ENCODE measurements around the gene THRSP.

Gene THRSP

DNA sequence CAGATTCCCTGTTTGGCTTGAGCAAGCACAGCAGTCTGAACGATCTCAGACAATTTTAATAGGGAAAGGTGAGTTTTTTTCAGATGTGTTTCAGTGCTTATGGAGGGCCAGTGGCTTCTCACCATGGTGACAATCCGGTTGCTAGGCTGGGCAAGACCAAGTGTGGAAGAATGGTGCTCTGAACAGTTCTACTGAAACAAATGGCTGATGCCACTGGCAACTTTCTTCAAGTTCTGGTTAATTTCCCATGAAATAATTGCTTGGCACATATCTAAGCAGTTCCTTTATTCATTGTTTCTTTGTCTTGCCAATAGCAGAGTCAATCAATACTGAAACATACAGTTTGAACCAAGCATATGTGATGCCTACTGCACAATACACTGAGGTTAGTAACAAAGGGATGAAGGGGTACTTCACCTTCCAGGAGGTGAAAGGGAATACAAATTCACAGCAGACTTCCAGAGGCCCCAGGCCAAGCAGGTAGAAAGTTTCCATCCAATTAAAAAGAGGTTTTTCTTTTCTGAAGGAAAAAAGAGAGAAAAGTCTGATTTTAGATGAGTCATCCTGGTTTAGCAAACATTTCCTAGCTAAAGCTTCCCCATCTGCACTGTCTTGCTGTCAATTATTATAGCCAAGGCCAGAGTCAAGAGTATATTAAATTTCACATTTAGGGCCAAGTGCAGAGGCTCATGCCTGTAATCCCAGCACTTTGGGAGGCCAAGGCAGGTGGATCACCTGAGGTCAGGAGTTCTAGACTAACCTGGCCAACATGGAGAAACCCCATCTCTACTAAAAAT lies 37.2 kb downstream of the THRSP start:
- Histone ChIP-seq H3K27me3 (ENCODE audit: low read depth, low read length) (no peaks in the 10 kb centered on the region), H3K4me1 (ENCODE audit: control insufficient read depth in 1 of 2, insufficient read depth in 2 of 2, low read length in 2 of 2) (no peaks in the 10 kb centered on the region), H3K4me3 (ENCODE audit: low read depth in 1 of 2, low read length in 2 of 2) (no peak overlapping the region), H3K27ac (ENCODE audit: low read length) (no peak overlapping the region), H3K9me3 (ENCODE audit: control insufficient read depth in 1 of 2, low read length in 2 of 2) (no peaks in the 10 kb centered on the region), H3K36me3 (ENCODE audit: control insufficient read depth in 1 of 2, insufficient read depth in 2 of 2, low read length in 2 of 2) (peaks cover 11 to 14% of the 10 kb centered on the region in 2 donors)

DNA sequence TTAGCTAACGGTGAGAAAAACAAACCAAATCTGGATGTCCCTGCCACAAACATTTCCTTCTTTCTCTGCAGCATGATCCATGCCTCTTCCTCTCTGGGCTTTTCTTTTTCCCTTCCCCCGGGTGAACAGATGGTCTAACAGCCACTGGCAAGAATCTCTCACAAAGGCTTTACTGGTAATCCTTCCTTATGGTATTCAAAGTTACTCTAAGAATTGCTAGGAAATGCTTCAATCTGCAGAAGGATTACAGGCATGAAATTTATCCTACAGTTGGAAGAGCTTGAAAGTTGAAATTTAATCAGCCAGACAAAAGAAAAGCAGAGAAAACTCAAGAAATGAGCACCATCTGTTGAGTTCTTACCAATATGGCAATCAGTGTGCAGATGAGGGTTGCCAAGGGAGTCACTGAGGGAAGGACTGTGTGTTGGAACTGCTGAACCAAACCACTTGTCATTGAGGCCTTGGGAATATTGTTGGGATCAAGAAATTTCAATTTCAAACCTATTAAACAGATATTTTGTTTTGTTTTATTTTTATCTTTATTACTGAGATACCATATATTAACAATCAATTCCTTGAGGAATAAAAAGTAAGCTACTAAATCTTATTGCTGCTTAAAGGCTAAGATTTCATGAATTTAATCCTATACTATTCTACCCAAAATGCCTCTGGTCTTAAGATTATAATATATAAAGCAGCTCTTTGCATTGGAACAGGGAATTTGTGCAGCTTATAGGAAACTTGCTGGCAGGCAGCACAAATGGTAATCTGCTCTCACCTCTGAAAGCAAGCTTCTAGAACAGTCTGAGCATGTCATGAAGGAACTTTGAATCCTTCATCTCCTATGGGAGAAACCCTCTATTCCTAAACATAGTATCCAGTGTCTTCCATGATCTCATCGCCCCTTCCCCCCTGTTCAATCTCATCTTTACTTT lies 45.7 kb downstream of the THRSP start:
- Histone ChIP-seq H3K36me3 (ENCODE audit: control insufficient read depth in 1 of 2, insufficient read depth in 2 of 2, low read length in 2 of 2) (peaks cover 25 to 32% of the 10 kb centered on the region in 2 donors), H3K27ac (ENCODE audit: low read length) (no peak overlapping the region), H3K27me3 (ENCODE audit: low read depth, low read length) (no peaks in the 10 kb centered on the region), H3K4me1 (ENCODE audit: control insufficient read depth in 1 of 2, insufficient read depth in 2 of 2, low read length in 2 of 2) (no peaks in the 10 kb centered on the region), H3K9me3 (ENCODE audit: control insufficient read depth in 1 of 2, low read length in 2 of 2) (no peaks in the 10 kb centered on the region), H3K4me3 (ENCODE audit: low read depth in 1 of 2, low read length in 2 of 2) (no peak overlapping the region)

DNA sequence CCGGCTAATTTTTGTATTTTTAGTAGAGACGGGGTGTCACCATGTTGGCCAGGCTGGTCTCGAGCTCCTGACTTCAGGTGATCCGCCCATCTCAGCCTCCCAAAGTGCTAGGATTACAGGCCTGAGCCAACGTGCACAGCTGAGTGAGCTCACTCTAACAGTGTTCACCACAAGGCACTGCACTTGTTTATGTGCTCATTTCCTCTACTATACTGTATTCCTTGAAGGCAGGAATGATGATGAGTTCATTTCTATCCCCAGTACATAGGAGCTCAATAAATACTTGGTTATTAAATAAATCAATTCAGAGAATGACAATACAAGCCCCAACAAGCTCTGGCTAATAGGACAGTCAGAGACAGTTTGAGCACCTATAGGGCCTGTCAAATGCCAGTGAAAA lies 46.7 kb downstream of the THRSP start:
- Histone ChIP-seq H3K4me1 (ENCODE audit: control insufficient read depth in 1 of 2, insufficient read depth in 2 of 2, low read length in 2 of 2) (no peaks in the 10 kb centered on the region), H3K27me3 (ENCODE audit: low read depth, low read length) (no peaks in the 10 kb centered on the region), H3K27ac (ENCODE audit: low read length) (no peak overlapping the region), H3K9me3 (ENCODE audit: control insufficient read depth in 1 of 2, low read length in 2 of 2) (no peaks in the 10 kb centered on the region), H3K4me3 (ENCODE audit: low read depth in 1 of 2, low read length in 2 of 2) (no peak overlapping the region), H3K36me3 (ENCODE audit: control insufficient read depth in 1 of 2, insufficient read depth in 2 of 2, low read length in 2 of 2) (peaks cover 25 to 33% of the 10 kb centered on the region in 2 donors)

DNA sequence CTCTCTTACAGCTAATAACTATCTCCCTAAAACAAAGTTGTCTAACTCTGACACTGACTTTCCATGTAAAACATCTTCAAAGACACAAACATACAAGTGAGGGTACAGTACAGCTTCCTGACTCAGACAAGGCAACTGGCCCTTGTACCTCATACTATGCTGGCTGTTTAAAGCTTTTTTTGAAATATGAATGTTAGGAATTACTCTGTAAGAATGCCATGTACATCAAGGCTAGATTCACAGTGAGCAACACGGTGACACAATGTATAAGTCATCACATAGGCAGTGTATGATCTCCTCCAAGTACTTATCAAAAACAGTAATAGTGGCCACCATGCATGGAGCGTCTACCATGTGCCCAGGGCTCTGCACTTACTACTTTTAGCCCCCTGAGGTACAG lies 47.2 kb downstream of the THRSP start:
- Histone ChIP-seq H3K36me3 (ENCODE audit: control insufficient read depth in 1 of 2, insufficient read depth in 2 of 2, low read length in 2 of 2) (peaks cover 25 to 33% of the 10 kb centered on the region in 2 donors), H3K9me3 (ENCODE audit: control insufficient read depth in 1 of 2, low read length in 2 of 2) (no peaks in the 10 kb centered on the region), H3K27me3 (ENCODE audit: low read depth, low read length) (no peaks in the 10 kb centered on the region), H3K4me1 (ENCODE audit: control insufficient read depth in 1 of 2, insufficient read depth in 2 of 2, low read length in 2 of 2) (no peaks in the 10 kb centered on the region), H3K4me3 (ENCODE audit: low read depth in 1 of 2, low read length in 2 of 2) (no peak overlapping the region), H3K27ac (ENCODE audit: low read length) (no peak overlapping the region)

DNA sequence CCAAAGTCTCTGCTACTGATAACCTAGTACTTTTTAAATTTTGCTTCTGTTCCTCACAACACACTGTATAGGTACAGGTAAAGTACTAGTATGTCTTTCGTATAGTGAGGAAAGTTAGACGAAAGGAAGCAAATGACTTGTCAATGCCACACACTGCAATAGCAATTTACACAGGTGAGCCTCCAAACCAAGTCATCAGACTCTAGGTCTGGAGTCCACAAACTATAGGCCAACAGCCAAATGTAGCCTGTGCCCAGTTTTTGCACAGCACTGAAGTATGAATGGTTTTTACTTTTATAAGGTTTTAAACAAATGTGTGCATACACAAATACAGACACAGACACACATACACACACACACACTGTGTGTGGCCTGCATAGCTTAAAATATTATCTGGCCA lies 47.6 kb downstream of the THRSP start:
- Histone ChIP-seq H3K36me3 (ENCODE audit: control insufficient read depth in 1 of 2, insufficient read depth in 2 of 2, low read length in 2 of 2) (peaks cover 27 to 33% of the 10 kb centered on the region in 2 donors), H3K27ac (ENCODE audit: low read length) (no peak overlapping the region), H3K9me3 (ENCODE audit: control insufficient read depth in 1 of 2, low read length in 2 of 2) (no peaks in the 10 kb centered on the region), H3K27me3 (ENCODE audit: low read depth, low read length) (no peaks in the 10 kb centered on the region), H3K4me1 (ENCODE audit: control insufficient read depth in 1 of 2, insufficient read depth in 2 of 2, low read length in 2 of 2) (no peaks in the 10 kb centered on the region), H3K4me3 (ENCODE audit: low read depth in 1 of 2, low read length in 2 of 2) (no peak overlapping the region)

DNA sequence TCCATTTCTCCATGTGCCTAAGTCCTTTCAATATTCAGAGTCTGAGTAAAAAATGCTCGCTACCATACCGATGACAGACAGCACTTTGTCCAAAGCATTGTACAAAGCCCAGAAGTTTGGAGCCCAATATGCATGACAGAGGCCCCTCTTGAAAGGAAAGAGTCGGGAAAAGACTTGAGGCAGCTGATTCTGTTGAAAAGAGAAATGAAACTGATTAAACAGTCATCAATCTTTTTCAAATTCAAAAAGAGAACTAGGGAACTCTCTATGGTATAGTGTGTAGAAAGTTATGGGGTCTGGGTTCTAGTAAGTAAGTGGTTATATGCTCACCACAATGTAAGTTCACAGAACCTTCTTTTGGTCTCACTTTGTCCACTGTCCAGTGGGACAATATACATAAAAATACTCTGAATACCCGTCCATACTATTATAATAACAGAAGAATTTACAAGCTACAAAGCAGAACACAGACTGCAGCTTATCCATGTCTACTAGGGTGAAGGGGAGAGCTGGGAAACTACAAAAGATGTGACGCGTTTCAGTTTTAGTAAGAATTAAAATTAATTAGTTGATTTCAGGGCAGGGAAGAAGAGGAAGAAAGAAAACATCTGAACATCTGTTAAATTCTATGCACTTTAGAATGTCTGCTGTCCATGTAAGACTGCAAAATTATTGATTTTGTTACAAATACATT lies 49.1 kb downstream of the THRSP start:
- H3K27me3 ChIP-seq (ENCODE audit: low read depth, low read length), result no peaks in the 10 kb centered on the region
- no peak overlapping the region for H3K27ac ChIP-seq (ENCODE audit: low read length)
- no peaks in the 10 kb centered on the region for H3K9me3 ChIP-seq (ENCODE audit: control insufficient read depth in 1 of 2, low read length in 2 of 2)
- H3K4me1 ChIP-seq (ENCODE audit: control insufficient read depth in 1 of 2, insufficient read depth in 2 of 2, low read length in 2 of 2), result no peaks in the 10 kb centered on the region
- H3K4me3 ChIP-seq (ENCODE audit: low read depth in 1 of 2, low read length in 2 of 2), result no peak overlapping the region
- H3K36me3 ChIP-seq (ENCODE audit: control insufficient read depth in 1 of 2, insufficient read depth in 2 of 2, low read length in 2 of 2), result peaks cover 28 to 33% of the 10 kb centered on the region in 2 donors

Measured in muscle layer of duodenum (tissue), 2 donors.